ENCODE results near the gene KLK1.
A peak's percentile ranks its signal among the peaks of the same experiment; 100 is the strongest.

The KLK1 gene

GRCh38 chr19:50835785-50836542, 12.4 kb upstream of the KLK1 start:
- peak; percentile 36 for DNase-seq (ENCODE audit: low read depth)

- DNase-seq (ENCODE audit: low read depth): no peak
These were observed 11.7 kb upstream of the KLK1 start for GRCh38 chr19:50835103-50835784.

DNA sequence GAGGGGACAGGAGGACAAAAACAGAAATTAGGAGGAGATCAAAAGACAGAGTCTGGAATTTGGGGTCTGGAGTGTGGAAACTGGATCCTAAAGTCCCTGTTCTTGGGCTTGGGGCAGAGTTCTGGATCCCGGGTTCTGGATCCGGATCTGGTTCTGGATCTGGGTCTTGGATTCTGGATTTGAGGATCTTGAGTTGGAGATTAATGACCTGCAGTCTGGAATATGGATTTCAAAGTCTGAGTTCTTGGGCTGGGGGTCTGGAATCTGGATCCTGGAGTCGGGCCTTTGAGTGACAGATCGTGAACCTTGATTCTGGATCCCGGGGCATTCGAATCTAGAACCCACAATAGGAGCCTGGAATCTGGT, 10.2 kb upstream of the KLK1 start:
- no peak for DNase-seq (ENCODE audit: low read depth)

DNA sequence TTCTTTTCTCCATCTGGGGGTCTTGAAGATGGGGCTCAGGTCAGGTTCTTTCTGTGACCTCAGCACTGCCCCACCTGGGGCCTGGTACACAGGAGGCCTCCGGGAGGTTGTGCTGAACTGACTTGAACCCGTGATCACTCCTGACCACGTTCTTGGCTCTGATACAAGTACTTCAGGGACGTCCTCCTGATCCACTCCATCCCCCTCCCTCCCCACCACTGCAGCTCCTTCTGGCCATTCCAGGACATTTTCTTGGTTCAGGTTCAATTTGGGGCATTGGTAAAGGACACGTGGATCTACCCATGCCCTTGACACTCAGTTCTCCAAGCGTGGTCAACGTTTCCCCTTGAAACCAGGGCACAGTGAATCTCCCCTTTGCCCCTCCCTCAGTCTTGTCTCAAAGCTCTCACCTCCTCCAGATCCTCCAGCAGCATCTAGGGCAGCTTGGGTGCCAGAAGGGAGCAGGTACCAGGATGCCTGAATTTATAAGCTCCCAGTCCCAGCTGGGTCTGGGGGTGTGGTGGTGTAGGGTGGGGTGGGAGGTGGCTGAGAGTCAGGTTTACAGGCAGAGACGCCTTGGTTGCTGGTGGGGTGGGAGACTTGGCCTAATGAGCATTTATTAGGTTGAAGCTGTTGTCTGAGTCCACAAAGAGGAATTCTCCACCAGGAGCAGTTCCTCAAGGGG, 9.7 kb upstream of the KLK1 start, which contains the start of gene KLK15:
Gene KLK15, minus strand, starts transcription at position 458 of the 685 bp plus-strand sequence. CDS start 2,082 bp downstream, outside the sequence.
- DNase-seq (ENCODE audit: low read depth): no peak

DNA sequence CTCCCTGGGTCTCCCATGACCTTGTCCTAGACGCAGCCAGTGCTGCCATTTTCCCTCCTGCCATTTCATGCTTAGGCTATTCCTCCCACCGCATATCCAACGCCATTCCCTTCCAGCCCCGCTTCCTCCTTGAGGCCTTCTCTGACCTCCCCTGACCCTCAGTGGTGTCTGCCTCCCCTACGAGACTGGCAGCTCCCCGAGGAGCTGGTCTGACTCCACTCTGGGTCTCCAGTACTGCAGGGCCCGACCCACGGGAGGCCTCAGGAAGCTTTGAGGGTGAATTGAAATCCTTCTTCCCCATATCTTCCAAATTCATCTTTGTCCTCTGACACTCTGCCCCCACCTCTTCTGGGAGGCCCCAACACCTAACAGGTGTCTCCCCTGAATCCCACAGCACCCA, 9.1 kb upstream of the KLK1 start:
- DNase-seq (ENCODE audit: low read depth): no peak

DNA sequence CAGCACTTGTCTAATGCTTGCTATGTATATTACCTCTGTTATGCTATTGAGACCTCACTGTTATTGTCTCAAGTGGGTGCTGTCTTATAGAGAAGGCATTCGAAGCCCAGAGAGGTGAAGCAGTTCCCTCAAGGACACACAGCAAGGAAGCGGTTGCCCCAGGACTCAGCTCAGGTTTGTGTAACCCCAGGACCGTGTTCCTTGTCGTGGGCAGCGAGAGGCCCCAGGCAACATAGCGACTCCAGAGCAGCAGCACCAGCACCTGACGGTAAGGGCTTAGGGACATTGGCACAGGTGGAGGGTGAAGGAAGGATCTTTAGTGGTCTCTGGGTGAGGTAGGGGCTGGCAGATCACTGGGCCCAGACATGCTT, 7.4 kb upstream of the KLK1 start:
- DNase-seq (ENCODE audit: low read depth): no peak

DNA sequence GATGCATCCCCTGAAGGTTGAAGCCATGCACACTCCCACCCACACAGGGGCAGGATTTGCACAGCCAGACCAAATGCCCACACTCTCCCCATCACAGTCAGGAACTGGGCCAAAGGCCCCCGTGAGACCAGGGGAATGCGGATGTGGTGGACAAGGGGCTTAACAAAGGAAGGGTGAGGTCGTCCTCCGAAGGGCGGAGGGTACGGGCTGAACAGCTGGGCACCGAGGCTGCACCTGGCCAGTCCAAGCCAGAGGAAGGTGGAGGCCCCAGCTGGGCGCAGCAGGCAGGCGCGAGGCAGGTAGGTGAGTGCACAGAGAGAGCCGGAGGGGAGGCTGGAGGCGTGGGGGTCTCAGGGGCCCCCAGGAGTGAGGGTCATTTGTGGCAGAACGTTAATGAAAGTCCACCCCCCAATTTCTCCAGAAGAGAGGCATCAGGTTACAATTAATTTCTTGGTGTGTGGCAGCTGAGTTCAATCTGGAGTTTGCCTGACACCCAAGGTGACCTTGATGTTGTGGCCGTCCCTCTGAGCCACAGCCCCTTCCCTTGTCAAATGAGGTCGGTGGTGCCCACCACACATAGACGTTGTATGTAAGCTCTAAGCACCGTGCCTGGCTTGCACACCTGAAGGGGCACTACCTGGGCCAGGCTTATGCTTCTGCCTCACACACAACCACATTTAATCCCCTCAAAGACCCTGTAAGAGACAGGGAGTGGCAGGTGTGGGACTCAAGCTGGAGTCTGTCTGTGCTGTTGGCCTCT, 6.9 kb upstream of the KLK1 start:
- DNase-seq (ENCODE audit: low read depth): no peak

DNA sequence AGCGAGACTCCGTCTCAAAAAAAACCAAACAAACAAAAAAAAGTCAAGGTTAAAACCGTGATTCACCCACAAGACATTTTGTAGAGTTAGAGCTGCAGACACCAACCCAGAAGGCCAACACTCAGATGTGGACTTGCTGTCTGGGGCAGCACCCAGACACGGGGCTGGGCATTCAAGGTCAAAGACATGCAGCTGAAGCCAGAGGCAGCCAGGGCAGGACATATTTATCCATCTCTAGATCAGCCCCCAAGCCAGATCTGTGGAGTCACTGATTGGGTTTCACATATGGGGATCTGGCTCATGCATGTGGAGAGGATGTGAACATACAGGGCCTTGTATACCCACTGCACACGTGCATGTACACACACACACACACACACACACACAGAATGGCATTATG, 6.2 kb upstream of the KLK1 start:
- DNase-seq (ENCODE audit: low read depth): no peak

DNA sequence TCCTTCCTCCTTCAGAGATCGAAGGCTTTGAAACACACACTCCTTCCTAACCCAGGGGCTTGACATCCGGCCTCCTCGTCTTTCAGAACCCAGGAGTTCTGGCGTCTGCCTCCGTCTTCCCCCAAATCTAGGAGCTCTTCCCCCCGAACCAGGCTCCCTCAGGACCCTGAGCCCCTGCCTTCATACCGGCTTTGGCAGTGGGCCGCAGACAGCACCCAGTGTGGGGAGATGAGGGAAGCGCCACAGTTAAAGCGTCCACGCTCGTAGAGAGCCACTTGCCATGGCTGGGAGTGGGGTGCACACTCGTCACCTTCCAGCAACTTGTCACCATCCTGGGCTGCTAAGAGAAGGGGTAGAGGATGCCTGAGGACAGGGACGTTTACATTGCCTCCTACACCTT, 3.9 kb upstream of the KLK1 start:
- no peak for DNase-seq (ENCODE audit: low read depth)

DNA sequence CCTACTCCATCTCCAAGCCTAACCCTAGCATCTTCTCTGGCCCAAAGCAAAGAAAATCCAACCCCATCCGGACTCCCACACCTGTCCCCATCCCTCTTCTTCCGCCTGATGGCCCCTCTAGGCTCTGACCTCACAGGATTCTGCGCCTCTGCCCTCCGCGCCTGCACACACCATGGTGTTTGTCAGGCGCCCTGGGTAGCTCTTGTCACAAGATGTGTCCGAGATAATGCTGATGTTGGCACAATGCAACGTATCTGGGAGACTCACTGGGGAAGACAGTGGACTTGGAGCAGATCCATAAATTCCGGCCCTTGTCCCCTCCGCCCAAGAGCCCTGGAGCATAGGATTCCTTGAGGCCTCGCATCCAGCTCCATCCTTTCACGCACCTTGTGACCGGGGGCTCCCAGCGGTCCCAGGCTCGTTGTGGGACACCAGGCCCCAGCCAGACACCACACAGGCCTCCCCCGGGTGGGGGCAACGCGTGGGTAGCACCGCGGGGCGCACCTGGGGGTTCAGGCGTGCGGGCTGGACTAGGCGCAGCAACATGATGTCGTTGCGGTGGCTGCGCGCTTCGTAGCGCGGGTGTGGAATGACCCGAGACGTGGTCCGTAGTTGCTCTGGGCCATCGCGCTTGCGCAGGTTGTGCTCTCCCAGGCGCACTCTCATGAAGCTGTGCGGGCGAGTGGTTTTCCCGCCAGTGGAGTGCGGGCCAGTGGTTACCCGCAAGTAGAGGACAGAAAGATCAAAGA, 3.1 kb upstream of the KLK1 start:
- DNase-seq (ENCODE audit: low read depth): no peak

- DNase-seq (ENCODE audit: low read depth): no peak
These were observed 852 bp downstream of the KLK1 start for GRCh38 chr19:50822661-50823208.

- no peak for DNase-seq (ENCODE audit: low read depth)
These were observed 2.0 kb downstream of the KLK1 start for GRCh38 chr19:50821622-50822021.

DNA sequence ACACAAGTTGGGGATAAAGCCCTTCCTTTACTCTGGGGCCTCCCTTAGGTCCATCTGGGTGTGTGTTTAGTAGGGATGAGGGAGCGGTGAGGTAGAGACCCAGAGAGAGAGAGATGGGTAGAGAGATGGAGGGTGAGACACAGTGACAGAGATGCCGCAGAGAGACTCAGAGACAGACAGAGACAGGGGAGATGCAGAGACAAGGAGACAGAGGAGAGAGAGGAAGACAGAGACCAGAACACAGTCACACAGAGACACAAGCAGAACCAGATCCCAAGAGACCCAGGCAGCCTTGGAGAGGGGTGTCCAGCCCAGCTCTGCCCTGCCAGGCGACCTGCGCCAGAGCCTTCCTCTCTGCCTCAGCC, 2.4 kb downstream of the KLK1 start:
- no peak for DNase-seq (ENCODE audit: low read depth)

DNA sequence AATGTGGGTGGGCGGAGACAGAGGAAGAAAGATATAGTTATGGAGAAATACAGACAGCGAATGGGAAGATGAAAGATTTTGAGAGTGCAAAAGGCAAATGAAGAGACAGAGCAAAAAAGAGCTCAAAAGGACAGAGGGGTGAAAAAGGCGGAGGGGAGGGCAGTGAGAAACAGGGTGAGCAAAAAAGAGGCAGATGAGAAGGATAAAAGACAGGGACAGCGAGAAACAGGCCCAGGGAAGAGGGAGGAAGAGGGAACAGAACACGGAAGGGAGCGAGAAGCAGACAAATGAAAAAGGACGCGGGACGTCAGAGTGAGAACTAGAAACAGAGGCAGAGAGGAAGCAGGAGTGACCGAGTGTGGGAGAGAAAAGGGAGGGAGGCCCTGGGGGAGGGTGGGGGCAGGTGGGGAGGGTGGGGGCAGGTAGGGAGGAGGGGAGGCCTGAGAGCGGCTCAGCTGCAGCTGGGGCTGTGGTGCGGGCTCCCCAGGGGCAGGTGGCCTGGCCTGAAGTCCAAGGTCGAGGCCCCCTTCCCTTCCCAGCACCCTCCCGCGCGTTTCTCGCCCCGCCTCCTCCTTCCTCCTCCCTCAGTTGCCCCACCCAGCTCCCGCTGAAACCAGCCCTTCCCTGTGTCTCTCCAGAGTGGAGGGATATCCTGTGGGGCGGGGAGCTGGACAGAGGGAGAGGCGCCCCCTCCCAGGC, 2.9 kb downstream of the KLK1 start:
- no peak for DNase-seq (ENCODE audit: low read depth)

GRCh38 chr19:50820086-50820485, 3.5 kb downstream of the KLK1 start:
- DNase-seq (ENCODE audit: low read depth): no peak

GRCh38 chr19:50819636-50820035, 4.0 kb downstream of the KLK1 start:
- no peak for DNase-seq (ENCODE audit: low read depth)

DNA sequence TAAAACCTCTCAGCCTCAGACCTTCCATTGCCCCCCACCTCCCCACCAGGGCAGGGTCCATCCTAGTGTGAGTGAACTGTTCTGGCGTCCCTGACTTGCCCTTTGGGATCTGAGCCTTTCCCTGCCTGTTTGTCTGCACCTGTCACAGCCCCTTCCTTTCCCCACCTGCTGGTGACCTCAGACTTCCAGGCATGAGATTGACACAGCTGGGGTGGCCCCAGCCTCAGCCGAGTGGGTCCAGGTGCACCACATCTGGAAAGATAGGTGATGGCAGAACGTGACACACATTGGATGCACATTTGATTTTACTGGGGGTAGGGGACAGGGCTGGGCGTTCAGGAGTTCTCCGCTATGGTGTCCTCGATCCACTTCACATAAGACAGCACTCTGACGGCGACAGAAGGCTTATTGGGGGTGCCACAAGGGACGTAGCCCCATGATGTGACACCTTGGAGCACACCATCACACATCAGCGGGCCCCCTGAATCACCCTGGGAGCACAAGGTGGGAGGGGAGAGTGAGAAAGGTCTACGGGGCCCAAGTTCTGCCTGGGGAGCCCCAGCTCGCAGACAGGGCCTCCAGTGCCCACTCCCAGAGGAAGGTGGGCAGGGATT, 4.6 kb downstream of the KLK1 start:
- DNase-seq (ENCODE audit: low read depth): no peak

DNA sequence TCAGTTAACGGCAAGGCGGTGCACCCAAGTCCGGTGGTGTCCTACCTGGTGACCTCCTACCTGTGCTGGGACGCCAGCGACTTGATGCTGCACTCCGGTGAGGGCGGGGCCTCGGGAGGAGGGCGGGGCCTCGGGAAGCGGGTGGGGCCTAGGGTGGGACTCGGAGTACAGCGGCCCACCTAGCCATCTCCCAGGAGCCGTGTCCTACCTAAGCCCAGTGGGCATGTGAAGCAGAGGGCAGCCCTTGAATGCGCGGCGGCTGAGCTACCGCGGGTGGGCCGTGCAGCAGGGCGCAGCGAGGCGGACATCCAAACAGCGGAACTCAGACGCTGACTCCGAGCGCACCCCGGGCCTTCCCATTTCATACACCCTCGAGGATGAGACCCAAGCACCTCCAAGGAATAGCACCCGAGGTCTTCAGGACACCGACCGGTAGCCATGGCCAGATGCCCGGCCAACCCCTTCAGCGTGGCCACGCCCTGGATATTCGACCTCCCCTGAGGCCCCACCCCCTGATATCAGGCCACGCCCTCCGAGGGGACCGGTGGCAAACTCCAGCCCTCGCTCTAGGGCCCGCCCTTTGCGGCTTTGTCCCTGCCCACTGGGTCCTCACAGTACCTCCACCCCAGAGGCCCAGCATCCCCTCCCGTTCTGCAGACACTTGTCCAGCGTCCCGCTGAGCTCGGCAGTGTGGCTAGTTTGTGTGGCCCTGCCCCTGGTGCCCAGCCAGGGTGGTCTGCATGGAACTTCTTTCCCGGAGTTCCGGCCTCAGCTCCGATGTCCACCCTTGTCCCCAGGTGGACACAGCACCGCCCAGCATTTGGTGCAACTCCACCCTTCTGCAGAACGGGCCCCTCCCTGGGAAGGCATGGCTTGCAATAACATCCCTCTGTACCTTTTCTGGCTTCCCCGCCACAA, 5.4 kb downstream of the KLK1 start:
- DNase-seq (ENCODE audit: low read depth): peak; percentile 7

DNA sequence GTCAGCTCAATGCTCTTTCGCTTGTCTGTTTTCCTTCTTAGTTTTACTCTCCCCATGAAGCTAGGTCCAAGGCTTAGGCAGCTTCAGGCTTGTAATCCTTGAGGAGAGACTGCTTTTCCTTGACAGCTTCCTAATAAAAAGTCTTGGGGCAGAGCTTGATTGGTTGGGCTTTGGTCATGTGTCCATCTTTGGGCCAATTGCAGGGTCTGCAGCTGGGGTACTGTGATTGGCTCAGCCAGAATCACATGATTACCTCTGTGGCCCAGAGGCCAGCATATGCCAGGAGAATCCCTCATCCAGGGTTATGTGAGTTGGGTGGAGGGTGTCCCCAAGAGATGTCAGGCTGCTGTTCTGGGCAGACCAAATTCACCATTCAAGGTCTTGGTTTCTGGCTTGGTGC, 8.1 kb downstream of the KLK1 start:
- no peak for DNase-seq (ENCODE audit: low read depth)
